H1 (cell line): ENCODE data around the gene FBXO34. TPM values are rescaled to one million over a fixed set of nuclear protein-coding genes. Genes with fewer than 3 reads are reported as not detected.
A peak's percentile ranks its signal among the peaks of the same experiment; 100 is the strongest.
"Not testable (repeated sequence)": the region's sequence is repeated elsewhere in the genome, so short reads cannot be mapped to it uniquely, and the experiment has no call there.

ENCODE experiments used
- CTCF ChIA-PET: fragments of 300-600 bp; sonication (Branson Sonifier 250); formaldehyde crosslinking; loops from one replicate; lab custom pipeline; 2021; ENCODE audit not compliant: partially characterized antibody; lab: Charles Lee
- POLR2A ChIA-PET: fragments of 300-600 bp; sonication (Branson Sonifier 250); formaldehyde crosslinking; loops from one replicate; lab custom pipeline; 2021; ENCODE audit warnings: inconsistent platforms; ENCODE audit not compliant: partially characterized antibody; lab: Charles Lee
- DNase-seq, 2 experiments: peaks; one replicate each; pipeline versions ENCODE4 v3.0.0 to v3.0.0-alpha.2; 2010 to 2022; ENCODE audit warnings: low spot score in 2 of 2, low read depth in 1 of 2, mixed read lengths in 1 of 2
- FAIRE-seq: peaks from 2 replicates; lab custom pipeline; 2011; peaks lifted over from hg19 to GRCh38; lab: Jason Lieb, UNC
- H2AFZ ChIP-seq: 2 replicates; pipeline ENCODE4 v1.8.1; 2012; ENCODE audit warnings: low read length, inconsistent platforms
- H2AK5ac ChIP-seq: 2 replicates; pipeline ENCODE4 v1.6.1; 2013; ENCODE audit warnings: low read depth, low read length
- H2BK120ac ChIP-seq: replicated peaks from 2 replicates; pipeline ENCODE3; 2013; ENCODE audit warnings: low read depth, low read length, inconsistent platforms
- H2BK12ac ChIP-seq: 2 replicates; pipeline ENCODE4 v1.6.1; 2013; ENCODE audit warnings: low read depth, low read length
- H2BK15ac ChIP-seq: 2 replicates; pipeline ENCODE4 v1.6.1; 2013; ENCODE audit warnings: low read length
- H2BK20ac ChIP-seq: 2 replicates; pipeline ENCODE4 v1.6.1; 2013; ENCODE audit warnings: low read length
- H2BK5ac ChIP-seq: 2 replicates; pipeline ENCODE4 v1.6.1; 2013; ENCODE audit warnings: low read depth, low read length
- H3K14ac ChIP-seq: 2 replicates; pipeline ENCODE4 v1.6.1; 2013; ENCODE audit warnings: inconsistent platforms; ENCODE audit not compliant: insufficient read length
- H3K18ac ChIP-seq: 2 replicates; pipeline ENCODE4 v1.6.1; 2013; ENCODE audit warnings: low read length; ENCODE audit errors: extremely low read depth
- H3K23ac ChIP-seq: 2 replicates; pipeline ENCODE4 v1.6.1; 2013; ENCODE audit warnings: inconsistent platforms; ENCODE audit not compliant: insufficient read length
- H3K23me2 ChIP-seq: 2 replicates; pipeline ENCODE4 v1.6.1; 2013; ENCODE audit warnings: low read depth, low read length
- H3K27ac ChIP-seq: 2 replicates; pipeline ENCODE4 v1.6.1; 2011; ENCODE audit warnings: low read depth, low read length, inconsistent platforms
- H3K27me3 ChIP-seq, 4 experiments: replicated peaks in 1 of 4; 1 replicate in 1 of 4; 2 replicates in 3 of 4; pipeline versions ENCODE4 v1.6.1 to v1.8.1; 2011 to 2013; ENCODE audit warnings: low read length in 3 of 4, mild to moderate bottlenecking in 3 of 4, inconsistent platforms in 2 of 4, mixed read lengths in 2 of 4, moderate library complexity in 1 of 4; ENCODE audit not compliant: control insufficient read depth in 3 of 4, insufficient read depth in 3 of 4; ENCODE audit errors: extremely low read depth in 1 of 4
- H3K36me3 ChIP-seq, 4 experiments: 2 replicates each; pipeline versions ENCODE4 v1.6.1 to v1.8.1; 2011 to 2013; ENCODE audit warnings: mild to moderate bottlenecking in 4 of 4, low read length in 3 of 4, moderate library complexity in 2 of 4, control low read depth in 1 of 4, inconsistent platforms in 1 of 4; ENCODE audit not compliant: insufficient read depth in 4 of 4, control insufficient read depth in 2 of 4
- H3K4ac ChIP-seq: replicated peaks from 2 replicates; pipeline ENCODE3; 2013; ENCODE audit warnings: low read length, low read depth, mixed read lengths, inconsistent platforms; ENCODE audit not compliant: insufficient read length
- H3K4me1 ChIP-seq, 4 experiments: replicated peaks in 1 of 4; 1 replicate in 1 of 4; 2 replicates in 3 of 4; pipeline versions ENCODE4 v1.6.1 to v1.8.1; 2011 to 2013; ENCODE audit warnings: low read length in 3 of 4, inconsistent platforms in 2 of 4, mixed read lengths in 1 of 4; ENCODE audit not compliant: insufficient read depth in 4 of 4, control insufficient read depth in 3 of 4
- H3K4me2 ChIP-seq, 2 experiments: 2 replicates each; pipeline versions ENCODE4 v1.6.1 to v1.8.1; 2011 to 2013; ENCODE audit warnings: low read depth in 2 of 2, low read length in 2 of 2, control low read depth in 1 of 2, inconsistent platforms in 1 of 2, mild to moderate bottlenecking in 1 of 2; ENCODE audit not compliant: insufficient read depth in 1 of 2
- H3K4me3 ChIP-seq, 4 experiments: fragments of 200-600, 300-600 bp in 1 of 4; sonication (generic), shearing (Covaris generic), sonication (Bioruptor Twin) in 1 of 4; 2 replicates each; pipeline versions ENCODE4 v1.5.1 to v1.8.1; 2011 to 2016; ENCODE audit warnings: low read length in 4 of 4, low read depth in 3 of 4, control low read depth in 2 of 4, inconsistent platforms in 2 of 4, mild to moderate bottlenecking in 2 of 4, mixed read lengths in 1 of 4, moderate library complexity in 1 of 4; ENCODE audit not compliant: insufficient read depth in 2 of 4; ENCODE audit errors: extremely low read depth in 1 of 4
- H3K56ac ChIP-seq: replicated peaks from 2 replicates; pipeline ENCODE3; 2013; ENCODE audit warnings: low read depth, mild to moderate bottlenecking, mixed read lengths, low read length, inconsistent platforms; ENCODE audit not compliant: insufficient read length
- H3K79me1 ChIP-seq: 2 replicates; pipeline ENCODE4 v1.6.1; 2013; ENCODE audit warnings: low read depth, low read length, control low read depth
- H3K79me2 ChIP-seq, 2 experiments: 2 replicates each; pipeline versions ENCODE4 v1.6.1 to v1.8.1; 2012 to 2013; ENCODE audit warnings: low read length in 2 of 2, mild to moderate bottlenecking in 2 of 2, inconsistent platforms in 1 of 2; ENCODE audit not compliant: insufficient read depth in 2 of 2, control insufficient read depth in 1 of 2
- H3K9ac ChIP-seq, 4 experiments: replicated peaks in 1 of 4; 1 replicate in 1 of 4; 2 replicates in 3 of 4; pipeline versions ENCODE4 v1.6.1 to v1.8.1; 2011 to 2013; ENCODE audit warnings: low read depth in 3 of 4, low read length in 3 of 4, control low read depth in 2 of 4, mild to moderate bottlenecking in 2 of 4, moderate library complexity in 2 of 4, inconsistent platforms in 1 of 4; ENCODE audit errors: extremely low read depth in 1 of 4
- H3K9me3 ChIP-seq, 2 experiments: 2 replicates each; pipeline versions ENCODE4 v1.6.1 to v1.8.1; 2012 to 2013; ENCODE audit warnings: mild to moderate bottlenecking in 2 of 2, moderate library complexity in 2 of 2, control low read depth in 1 of 2, inconsistent platforms in 1 of 2, low read depth in 1 of 2, low read length in 1 of 2, mixed read lengths in 1 of 2; ENCODE audit not compliant: insufficient read depth in 2 of 2
- H4K20me1 ChIP-seq, 2 experiments: replicated peaks in 1 of 2; 2 replicates each; pipeline versions ENCODE3 to v1.8.1; 2011 to 2013; ENCODE audit warnings: inconsistent platforms in 2 of 2, low read length in 2 of 2, mild to moderate bottlenecking in 1 of 2; ENCODE audit not compliant: insufficient read depth in 2 of 2, control insufficient read depth in 1 of 2
- H4K5ac ChIP-seq: 2 replicates; pipeline ENCODE4 v1.6.1; 2013; ENCODE audit warnings: low read length, low read depth, mixed read lengths, inconsistent platforms; ENCODE audit not compliant: insufficient read length
- H4K8ac ChIP-seq: 2 replicates; pipeline ENCODE4 v1.8.0; 2013; ENCODE audit warnings: mild to moderate bottlenecking, moderate library complexity, low read length, inconsistent platforms; ENCODE audit not compliant: insufficient read depth; ENCODE audit errors: extremely low read depth
- H4K91ac ChIP-seq: replicated peaks from 2 replicates; pipeline ENCODE3; 2013; ENCODE audit warnings: low read length, mixed read lengths, inconsistent platforms; ENCODE audit not compliant: insufficient read length
- WGBS, 2 experiments: shearing (Covaris generic) in 1 of 2; methylation state at CpG; one replicate each; pipeline versions ENCODE4 v1.1.6 to v1.1.7; 2013 to 2015; ENCODE audit warnings: low lambda C conversion rate in 2 of 2, mixed read lengths in 2 of 2, inconsistent platforms in 1 of 2, low coverage in 1 of 2, missing lambda C conversion rate in 1 of 2; ENCODE audit not compliant: insufficient replicate concordance in 2 of 2, insufficient coverage in 1 of 2, insufficient read length in 1 of 2; ENCODE audit errors: extremely low coverage in 1 of 2, missing lambda C conversion rate in 1 of 2; 5-methylcytosine and 5-hydroxymethylcytosine counted together
- polyA plus RNA-seq, 7 experiments: library from polyadenylated mRNA; depleted of rRNA in 3 of 7; stranded (reverse) in 5 of 7; unstranded in 2 of 7; fragments of >200 nt in 5 of 7; fragments of 200-250 nt in 2 of 7; gene quantifications; 1 replicate in 5 of 7; 2 replicates in 1 of 7; 4 replicates in 1 of 7; pipeline versions ENCODE4 v1.2.1 to v1.2.3, GENCODE V29; 2011 to 2013; ENCODE audit warnings: missing spikeins in 2 of 7, mixed read lengths in 2 of 7
- total RNA-seq: library from RNA; stranded (reverse); fragmentation: NEBNext Ultra II Directional; extraction: Animal tissue kit (Norgen Biotek cat#: 25700); gene quantifications from 2 replicates; pipeline ENCODE4 v1.2.1, GENCODE V29; 2021

FBXO34 gene
- total and polyA plus RNA-seq, 2 of the 8 experiments (the other 6 are each of a cell fraction or from before 2014, with no cell fraction given): 7.0 to 14.4 TPM

DNA sequence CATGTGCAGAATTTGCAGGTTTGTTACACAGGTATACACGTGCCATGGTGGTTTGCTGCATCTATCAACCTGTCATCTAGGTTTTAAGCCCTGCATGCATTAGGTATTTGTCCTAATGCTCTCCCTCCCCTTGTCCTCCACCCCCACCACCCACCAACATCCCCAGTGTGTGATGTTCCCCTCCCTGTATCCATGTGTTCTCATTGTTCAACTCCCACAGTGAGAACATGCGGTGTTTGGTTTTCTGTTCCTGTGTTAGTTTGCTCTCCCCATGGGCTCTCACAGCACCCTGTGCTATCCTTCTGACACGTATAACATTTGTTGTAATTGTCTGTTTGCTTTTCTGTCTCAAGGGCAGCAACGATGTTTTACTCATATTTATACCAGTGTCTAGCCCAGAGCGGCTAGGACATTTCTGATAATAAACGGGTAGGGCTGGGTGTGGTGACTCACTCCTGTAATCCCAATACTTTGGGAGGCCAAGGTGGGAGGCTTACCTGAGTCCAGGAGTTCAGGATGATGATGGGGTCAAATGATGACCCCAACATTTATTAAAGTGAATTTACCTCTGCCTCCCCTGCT is 73.5 kb downstream of the FBXO34 start:
- POLR2A ChIA-PET, H2BK120ac ChIP-seq, H3K4me1 ChIP-seq, H3K79me1 ChIP-seq, H2AK5ac ChIP-seq, H3K27ac ChIP-seq, H3K23ac ChIP-seq, H4K20me1 ChIP-seq, H3K23me2 ChIP-seq, H4K5ac ChIP-seq, H3K4ac ChIP-seq, H2AFZ ChIP-seq, H2BK12ac ChIP-seq, H3K36me3 ChIP-seq, H3K27me3 ChIP-seq, H3K9ac ChIP-seq, H3K9me3 ChIP-seq, H4K8ac ChIP-seq, H3K4me2 ChIP-seq, H3K4me3 ChIP-seq, H2BK20ac ChIP-seq, H2BK5ac ChIP-seq, H3K18ac ChIP-seq, H2BK15ac ChIP-seq, H4K91ac ChIP-seq, H3K14ac ChIP-seq, H3K56ac ChIP-seq, FAIRE-seq: not testable (repeated sequence)
- peaks cover 0 to 31% of the 10 kb centered on the region in 2 experiments; a peak in 3 of 4 replicates for H3K79me2 ChIP-seq
- CTCF ChIA-PET: interaction anchor here (1.0 kb wide), 1 partner anchor 9 kb away, joined by 4 read pairs; no protein-coding TSS in a partner anchor
- peak in 1 of 2 experiments; percentile 16 for DNase-seq
- WGBS, 2 experiments: 73% methylated on average over 5 of the region's 6 CpGs; no CpG with 5 or more reads in 1 of the 2 experiments
